Left ventricle myocardium superior (tissue), 1 donor: ENCODE measurements around the gene NDUFC2. TPM values are rescaled to one million over a fixed set of nuclear protein-coding genes. Genes with fewer than 3 reads are reported as not detected.
A peak's percentile ranks its signal among the peaks of the same experiment; 100 is the strongest.
"Not testable (repeated sequence)": the region's sequence is repeated elsewhere in the genome, so short reads cannot be mapped to it uniquely, and the experiment has no call there.

Source experiments
- ATAC-seq: fragments of 200-7000 bp; cut with Tn5 transposase; one replicate; pipeline ENCODE4 v1.9.1; 2020; ENCODE audit warnings: mild to moderate bottlenecking, moderate library complexity
- DNase-seq: peaks from one replicate; pipeline ENCODE4 v3.0.0-alpha.2; 2020
- intact Hi-C: fragments of 100-400 bp; cut with micrococcal nuclease; formaldehyde crosslinking; loops from one replicate; pipeline ENCODE4 v1.11.0; 2022
- total RNA-seq: library from RNA; stranded (reverse); fragmentation: NEBNext Ultra II Directional; extraction: Animal tissue kit (Norgen Biotek cat#: 25700); gene quantifications from one replicate; pipeline ENCODE4 v1.2.1, GENCODE V29; 2021
- donor health status: DM: no; HTN: yes; CAD: no; lungs with severe emphysema.

Gene NDUFC2
- total RNA-seq, 1 donor from 2014 or later: 348 TPM

DNA sequence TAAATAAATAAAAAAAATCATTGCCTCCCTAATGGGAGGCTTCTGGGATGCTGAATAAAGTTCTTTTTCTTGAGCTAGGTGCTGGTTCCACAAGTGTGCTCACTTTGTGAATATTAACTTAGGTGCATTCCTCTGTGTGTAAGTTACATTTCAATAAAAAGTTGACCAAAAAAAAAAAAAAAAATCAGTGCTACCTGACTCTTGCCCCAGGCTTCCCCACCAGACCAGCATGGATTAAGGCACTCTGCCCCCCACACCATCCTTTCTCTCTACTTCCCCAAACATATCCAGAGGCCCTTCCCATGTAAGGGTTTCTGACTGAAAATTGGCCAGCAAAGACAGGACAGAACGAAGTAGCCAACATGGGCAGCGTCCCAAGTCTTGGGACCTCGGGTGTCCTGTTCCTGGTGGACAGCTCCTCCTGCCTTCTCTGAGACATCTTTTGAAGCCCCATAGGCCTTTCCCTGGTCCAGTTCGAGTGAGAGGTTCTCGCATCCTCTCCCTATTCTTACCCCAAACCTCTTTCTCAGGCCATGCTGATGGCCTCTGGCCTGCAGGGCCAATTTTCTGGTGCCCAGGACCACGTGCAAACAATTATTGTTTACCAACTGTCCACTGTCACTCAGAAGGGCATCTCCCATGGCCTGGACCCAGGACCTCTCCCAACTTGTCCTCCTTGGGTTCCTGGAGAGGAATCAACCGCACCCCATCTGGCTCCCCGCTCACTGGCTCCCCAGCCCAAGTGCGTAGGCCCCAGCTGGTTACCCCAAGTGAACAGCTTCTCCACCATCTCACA lies 41.6 kb downstream of the NDUFC2 start:
- DNase-seq: no peak
- intact Hi-C loops: no loop called here
- ATAC-seq: no peak

DNA sequence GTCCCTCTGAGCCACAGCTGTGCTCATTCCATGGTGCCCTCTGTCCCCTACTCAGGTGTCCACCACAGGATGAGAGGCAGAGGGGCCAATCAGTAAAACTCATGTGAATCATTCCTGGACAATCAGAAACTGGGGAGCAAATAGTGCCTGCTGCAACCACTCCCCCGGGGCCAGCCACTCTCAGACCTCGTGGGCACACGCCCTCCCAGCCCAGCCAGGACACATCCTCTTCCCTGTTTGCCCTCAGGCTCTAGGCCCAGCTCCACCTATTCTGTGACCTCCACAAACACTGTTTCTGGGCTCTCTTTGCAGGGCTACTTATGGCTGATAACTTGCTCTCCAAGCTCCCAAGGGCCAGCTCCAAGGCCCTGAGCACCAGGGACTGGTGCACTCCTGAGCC lies 42.6 kb downstream of the NDUFC2 start:
- ATAC-seq: no peak

DNA sequence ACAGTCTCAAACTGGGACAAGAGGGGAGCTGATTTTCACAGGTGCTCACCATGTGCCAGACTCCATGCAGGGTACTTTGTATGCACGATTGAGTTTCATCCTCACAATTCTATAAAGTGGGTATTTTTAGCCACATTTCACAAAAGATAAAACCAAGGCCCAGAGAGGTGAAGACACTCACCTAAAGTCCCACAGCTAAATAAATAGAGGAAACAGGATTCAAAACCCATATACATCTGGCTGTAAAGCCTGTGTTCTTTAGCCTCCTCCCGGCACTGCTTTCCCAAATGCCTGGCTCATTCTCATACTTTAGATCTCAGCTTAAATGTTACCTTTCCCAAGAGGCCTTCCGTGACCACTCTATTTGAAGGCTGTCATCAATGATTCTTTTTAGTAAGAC lies 43.3 kb downstream of the NDUFC2 start:
- intact Hi-C loops: no loop called here
- ATAC-seq (no peak), DNase-seq (no peak)

More for the DNA sequence above, 42.6 kb downstream of the NDUFC2 start:
- intact Hi-C loops: no loop called here
- no peak for DNase-seq

DNA sequence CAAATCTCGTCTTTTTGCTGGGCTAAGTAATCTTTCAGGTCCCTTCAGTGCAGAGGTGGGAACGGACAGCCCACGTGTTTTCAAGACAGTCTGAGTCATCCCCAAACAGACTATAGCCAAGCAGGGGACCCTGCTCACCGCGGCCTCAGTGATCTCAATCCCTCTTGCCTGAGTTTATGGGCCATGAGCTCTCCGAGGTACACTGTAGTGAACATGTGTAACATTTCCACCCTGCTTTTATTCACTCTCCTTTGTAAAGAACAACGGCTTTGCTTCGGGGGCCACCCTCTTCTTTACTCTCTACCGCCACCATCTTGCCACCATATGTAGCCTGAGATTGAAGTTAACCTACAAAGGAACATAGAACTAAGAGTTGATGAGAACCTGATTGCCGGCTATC lies 45.0 kb downstream of the NDUFC2 start:
- intact Hi-C loops: no loop called here
- ATAC-seq (no peak), DNase-seq (no peak)

DNA sequence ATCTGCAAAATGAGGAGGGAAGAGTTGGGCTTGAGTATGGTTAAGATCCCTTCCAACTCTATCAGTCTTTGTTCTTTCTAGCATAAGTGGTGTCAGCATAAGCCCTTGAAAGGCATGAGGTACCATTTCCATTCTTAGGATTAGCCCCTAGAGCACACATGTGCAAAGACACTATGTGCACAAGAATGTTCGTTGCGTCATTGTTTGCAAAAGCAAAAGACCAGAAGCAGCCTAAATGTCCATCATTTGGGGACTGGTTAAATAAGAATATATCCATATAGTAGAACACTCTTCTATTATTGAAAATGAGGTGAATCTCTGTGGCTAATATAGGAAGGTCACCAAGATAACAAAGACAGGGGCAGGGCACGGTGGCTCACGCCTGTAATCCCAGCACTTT lies 46.6 kb downstream of the NDUFC2 start:
- DNase-seq (no peak), ATAC-seq (no peak)
- intact Hi-C loops: no loop called here

DNA sequence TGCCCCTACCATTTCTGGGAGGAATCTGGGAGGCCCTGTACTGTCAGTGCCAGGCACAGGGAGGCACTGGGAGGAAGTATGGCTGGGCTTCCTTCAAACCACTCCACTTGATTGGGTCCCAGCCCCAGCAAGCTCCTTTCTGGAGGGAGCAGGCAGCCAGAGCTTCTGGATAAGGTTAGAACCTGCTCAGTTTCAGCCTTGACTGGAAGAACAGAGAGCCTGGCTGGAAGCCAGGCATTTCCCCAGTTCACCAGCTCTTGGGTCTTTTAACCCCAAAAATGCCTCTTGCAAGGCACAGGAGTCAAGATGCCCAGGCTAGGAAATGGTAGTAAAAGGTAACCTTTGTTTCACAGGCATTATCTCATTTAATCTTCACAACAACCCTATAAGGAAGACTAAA lies 47.6 kb downstream of the NDUFC2 start:
- intact Hi-C loops: no loop called here
- no peak for ATAC-seq

DNA sequence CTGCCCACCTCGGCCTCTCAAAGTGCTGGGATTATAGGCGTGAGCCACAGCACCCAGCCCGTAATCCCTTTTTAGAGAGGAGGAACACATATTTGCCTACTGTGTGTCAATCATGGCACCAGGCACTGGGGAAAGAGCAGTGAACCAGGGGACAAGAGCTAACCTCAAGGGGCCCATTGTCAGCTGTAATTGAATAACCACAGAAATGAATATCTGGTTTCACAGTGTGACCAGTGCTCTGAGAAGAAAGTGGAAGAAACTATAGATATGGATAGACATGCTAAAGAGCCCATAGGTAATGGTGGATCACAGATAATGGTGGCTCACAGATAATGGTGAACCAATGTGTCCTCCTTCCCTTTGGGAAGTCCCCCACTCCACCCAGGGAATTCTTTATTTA lies 48.0 kb downstream of the NDUFC2 start:
- intact Hi-C loops: no loop called here
- DNase-seq: no peak
- ATAC-seq: no peak

More for the DNA sequence above, 47.6 kb downstream of the NDUFC2 start:
- DNase-seq: no peak

DNA sequence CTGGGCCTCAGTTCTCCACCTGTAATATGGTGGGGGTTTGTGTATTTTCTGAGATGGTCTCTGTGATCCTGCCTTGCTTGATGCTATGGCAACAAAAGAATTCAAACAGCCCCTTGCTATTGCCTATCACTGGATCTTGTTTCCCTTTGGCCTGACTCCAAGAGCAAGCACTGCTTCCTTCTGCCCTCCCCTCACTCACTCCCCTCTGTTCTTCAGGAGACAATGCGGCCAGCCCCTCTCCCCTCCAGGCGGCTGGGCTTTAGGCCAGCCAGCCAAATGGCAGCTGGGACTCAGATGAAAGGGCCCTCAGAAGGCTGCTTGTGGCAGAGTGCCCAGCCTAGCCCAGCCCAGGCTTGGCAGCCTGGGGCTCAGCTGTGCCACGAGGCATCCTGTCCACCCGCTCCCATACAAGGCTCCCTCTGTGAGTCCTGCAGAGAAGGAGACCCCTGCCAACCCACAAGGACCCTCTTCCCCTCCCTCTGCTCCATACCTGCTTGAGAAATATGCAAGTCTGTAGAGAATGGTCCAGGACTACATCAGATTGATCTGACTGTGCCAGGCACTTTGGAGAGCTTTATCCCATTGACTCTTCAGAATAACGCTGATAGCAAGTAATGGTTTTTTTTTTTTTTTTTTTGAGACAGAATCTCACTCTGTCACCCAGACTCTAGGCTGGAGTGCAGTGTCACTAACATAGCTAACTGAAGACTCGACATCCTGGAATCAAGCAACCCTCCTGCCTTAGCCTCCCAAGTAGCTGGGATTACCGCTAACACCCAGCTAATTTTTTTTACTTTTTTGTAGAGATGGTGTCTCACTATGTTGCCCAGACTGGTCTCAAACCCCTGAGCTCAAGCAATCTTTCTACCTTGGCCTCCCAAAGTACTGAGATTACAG lies 49.0 kb downstream of the NDUFC2 start:
- intact Hi-C loops: no loop called here
- peak; percentile 81 for DNase-seq
- peak; percentile 98 for ATAC-seq

DNA sequence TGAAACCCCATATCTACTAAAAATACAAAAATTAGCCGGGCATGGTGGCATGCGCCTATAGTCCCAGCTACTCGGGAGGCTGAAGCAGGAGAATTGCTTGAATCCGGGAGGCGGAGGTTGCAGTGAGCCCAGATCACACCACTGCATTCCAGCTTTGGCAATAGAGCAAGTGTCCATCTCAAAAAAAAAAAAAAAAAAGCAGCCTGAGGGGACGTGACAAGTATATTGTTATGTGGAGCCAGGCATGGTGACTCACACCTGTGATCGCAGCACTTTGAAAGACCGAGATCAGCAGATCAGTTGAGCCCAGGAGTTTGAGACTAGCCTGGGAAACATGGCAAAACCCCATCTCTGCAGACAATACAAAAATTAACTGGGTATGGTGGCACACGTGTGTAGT lies 51.2 kb downstream of the NDUFC2 start:
- intact Hi-C loops, DNase-seq, ATAC-seq: not testable (repeated sequence)

DNA sequence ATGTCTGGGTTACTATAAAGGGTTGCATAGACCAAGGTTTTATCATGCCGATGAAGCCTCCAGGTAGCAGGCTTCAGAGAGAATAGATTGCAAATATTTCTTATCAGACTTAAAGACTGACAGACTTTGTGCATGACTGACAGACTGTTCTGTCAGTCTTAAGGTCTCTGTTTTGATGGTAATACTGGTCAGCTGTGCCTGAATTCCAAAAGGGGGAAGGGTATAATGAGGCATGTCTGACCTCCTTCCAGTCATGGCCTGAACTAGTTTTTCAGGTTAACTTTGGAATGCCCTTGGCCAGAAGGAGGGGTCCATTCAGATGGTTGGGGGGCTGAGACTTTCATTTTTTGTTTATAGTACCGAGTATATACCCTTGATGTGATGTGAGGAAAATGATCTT lies 51.9 kb downstream of the NDUFC2 start:
- ATAC-seq: no peak
- no peak for DNase-seq
- intact Hi-C loops: no loop called here

DNA sequence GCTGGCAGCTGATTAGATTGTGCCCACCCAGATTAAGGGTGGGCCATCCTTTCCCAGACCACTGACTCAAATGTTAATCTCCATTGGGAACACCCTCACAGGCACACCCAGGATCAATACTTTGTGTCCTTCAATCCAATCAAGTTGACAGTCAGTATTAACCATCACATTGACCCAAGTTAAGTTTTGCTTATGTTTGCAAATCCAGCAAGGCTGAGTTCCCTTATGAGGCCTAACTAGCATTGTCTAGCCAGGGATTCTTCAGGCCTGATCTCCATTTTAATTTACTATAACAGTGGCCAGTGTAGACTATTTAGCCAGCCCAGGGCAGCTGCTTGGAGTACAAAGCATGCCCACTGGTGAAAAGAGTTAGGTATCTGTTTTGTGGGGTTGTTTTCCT lies 54.3 kb downstream of the NDUFC2 start:
- DNase-seq: no peak
- intact Hi-C loops: no loop called here
- ATAC-seq: no peak

DNA sequence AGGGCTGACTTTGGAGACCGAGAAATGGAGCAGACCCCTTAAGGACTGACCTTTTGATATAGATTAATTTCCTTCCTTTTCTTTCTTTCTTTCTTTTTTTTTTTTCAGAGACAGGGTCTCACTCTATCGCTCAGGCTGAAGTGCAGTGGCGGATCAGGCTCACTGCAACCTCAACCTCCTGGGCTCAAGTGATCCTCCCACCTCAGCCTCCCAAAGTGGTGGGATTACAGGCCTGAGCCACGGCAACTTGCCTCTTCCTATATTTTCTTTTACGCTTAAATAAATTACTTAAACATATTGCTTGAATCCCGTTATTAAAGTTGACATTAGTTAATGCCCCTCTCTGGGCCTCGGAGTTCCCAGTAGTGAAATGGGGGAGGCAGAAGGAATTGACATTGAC lies 56.2 kb downstream of the NDUFC2 start:
- intact Hi-C loops: no loop called here
- no peak for ATAC-seq

DNA sequence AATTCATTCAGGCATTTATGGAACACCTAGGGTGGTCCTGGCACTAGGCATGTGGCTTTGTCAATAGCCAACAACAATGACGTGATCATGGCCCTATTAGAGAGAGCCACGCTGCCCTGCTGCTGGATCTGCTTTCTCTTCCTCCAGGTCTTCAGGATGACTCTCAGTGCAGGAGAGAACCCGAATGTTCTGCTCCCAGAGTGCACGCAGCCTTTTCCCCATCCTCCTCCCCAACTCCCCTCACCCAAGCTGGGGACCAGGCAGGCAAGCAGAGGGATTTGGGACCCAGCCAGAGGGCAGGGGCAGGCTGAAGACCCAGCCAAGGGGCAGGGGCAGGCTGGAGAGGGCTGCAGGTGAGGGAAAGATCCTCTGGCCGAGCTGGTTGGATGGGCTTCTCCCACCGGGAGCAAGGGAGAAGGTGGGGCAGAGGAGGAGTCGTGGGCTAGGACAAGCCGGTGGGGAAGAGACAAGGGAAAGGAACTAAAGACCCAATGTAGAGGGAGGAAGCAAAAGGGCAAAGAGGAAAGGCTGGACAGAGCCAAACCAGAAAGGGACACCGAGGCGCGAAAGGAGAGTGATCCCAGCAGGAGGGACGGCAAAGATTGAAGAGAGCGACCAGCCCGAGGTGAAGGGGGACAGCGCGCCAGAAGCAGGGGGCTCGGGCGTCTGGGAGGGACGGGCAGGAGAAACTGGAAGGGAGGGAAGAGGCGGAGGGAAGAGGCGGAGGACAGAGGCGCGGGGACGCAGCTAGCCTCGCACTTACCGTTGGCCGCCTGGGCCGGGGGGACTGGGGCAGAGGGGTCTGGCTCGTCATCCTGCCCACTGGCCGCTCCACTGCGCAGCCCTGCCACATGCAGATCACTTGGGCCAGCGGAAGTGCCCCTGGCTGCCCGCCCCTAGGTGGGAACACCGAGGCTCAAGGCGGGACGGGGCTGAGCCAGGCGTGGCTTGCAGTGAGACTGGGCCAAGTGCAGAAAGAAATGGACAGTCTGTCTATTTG lies 57.0 kb downstream of the NDUFC2 start, which contains the start of gene KCTD14:
Gene KCTD14, minus strand, starts transcription at position 880 of the 1,000 bp plus-strand sequence. Its CDS starts 27 bp downstream, at position 853.
- DNase-seq: peak; percentile 49
- ATAC-seq: peak; percentile 74

More for the DNA sequence above, 56.2 kb downstream of the NDUFC2 start:
- DNase-seq: no peak

DNA sequence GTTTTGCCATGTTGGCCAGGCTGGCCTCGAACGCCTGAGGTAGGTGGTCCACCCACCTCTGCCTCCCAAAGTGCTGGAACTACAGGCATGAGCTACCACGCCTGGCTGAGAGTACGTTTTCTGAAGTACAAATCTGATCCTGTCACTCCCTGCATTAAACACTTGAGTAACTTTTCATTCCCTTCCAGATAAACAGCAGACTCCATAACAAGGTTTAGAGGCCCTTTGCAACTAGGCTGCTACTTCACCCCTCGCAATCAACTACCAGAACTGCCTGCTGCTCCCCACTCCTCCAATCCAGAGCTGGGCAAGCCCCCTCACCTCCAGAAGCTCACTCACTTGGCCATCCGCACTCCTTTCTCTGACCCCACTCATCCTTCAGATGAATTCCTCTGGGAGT lies 58.1 kb downstream of the NDUFC2 start:
- intact Hi-C loops: no loop called here
- no peak for ATAC-seq
- no peak for DNase-seq

More for the DNA sequence above, 57.0 kb downstream of the NDUFC2 start, which contains the start of gene KCTD14:
- intact Hi-C loops: no loop called here

DNA sequence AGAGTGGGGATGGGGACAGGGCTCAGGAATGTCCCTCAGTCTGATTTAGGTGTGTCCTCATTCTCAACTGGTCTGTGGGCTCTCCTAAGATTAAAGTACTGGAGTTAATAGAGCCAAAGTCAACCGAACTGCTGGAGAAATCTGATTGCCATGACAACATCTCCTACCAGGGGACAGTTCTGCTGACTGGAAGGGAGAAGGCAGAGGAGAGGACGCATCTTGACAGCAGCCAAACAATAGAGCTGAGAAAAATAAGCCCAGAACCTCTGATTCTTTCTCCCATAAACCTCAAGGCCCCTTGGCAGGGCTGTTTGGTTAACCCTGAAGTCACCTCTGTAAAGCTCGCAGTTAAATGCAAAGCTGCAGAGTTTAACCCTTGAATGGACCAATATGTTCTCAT lies 59.4 kb downstream of the NDUFC2 start:
- intact Hi-C loops: no loop called here
- ATAC-seq: no peak
- DNase-seq: no peak

DNA sequence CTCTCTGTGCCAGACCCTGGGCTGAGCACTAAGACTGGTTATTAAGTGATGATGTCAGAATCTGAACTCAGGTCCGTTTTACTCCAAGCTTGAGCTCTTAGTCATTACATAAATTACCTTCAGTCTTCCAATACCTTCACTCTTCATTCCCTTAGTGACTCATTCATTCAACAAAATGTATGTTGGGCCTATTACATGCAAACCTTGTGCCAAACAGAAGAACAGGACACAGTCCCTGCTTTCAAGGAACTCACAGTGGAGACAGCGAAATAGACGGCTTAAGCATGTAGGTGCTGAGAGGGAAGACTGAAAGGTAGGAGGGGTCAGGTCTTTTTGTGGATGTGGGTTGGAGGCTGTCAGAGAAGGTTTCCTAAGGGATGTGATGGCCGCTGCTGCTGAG lies 59.9 kb downstream of the NDUFC2 start:
- intact Hi-C loops: no loop called here
- no peak for DNase-seq
- no peak for ATAC-seq
